Vagina (tissue), 2 donors: Measurements from ENCODE around the gene APLP2.

ENCODE experiments used
- POLR2A ChIP-seq, 2 donors: fragments of 450-650 bp; IDR thresholded peaks; one replicate each; pipeline ENCODE4 v1.6.1; 2017; ENCODE audit warnings: antibody characterized with exemption in 2 of 2, mild to moderate bottlenecking in 2 of 2, moderate library complexity in 2 of 2
- POLR2AphosphoS5 ChIP-seq, 2 donors: sonication (generic); formaldehyde crosslinking; IDR thresholded peaks; one replicate each; pipeline ENCODE4 v1.9.0; 2017; ENCODE audit warnings: antibody characterized with exemption in 2 of 2, mild to moderate bottlenecking in 2 of 2, low read depth in 1 of 2; ENCODE audit not compliant: insufficient read depth in 1 of 2

DNA sequence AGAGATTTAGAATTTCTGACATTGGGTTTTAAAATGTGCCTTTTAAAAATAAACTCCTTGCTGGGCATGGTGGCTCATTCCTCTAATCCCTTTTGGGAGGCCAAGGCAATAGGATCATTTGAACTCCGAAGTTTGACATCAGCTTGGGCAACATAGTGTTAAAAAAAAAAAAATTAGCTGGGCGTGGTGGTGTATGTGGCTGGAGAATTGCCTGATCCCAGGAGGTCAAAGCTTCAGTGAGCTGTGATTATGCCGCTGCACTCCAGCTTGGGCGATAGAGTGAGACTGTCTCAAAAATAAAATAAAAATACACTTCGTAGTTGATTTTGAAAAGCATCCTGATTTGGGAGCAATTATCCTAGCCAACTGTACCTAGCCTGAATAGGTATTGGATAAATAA lies 3.4 kb upstream of the APLP2 start:
- TF ChIP-seq POLR2A (IDR thresholded peaks at IDR 0.05) (no peak), POLR2AphosphoS5 (IDR thresholded peaks at IDR 0.05; ENCODE audit: insufficient read depth in 1 of 2, low read depth in 1 of 2) (no peak)
